Stimulated activated naive CD8-positive, alpha-beta T cell treated with anti-CD3 and anti-CD28 coated beads, Interleukin-15, Interleukin-2, amounts not matched to agents 100 ng/mL and 50 ng/mL, for 24 hours (primary cell): ENCODE results near the gene MRPS6.

Source experiments
- H3K27ac Mint-ChIP-seq: one replicate; pipeline ENCODE4 v1.8.0; 2021; ENCODE audit warnings: mild to moderate bottlenecking, mixed read lengths
- H3K27me3 Mint-ChIP-seq: one replicate; pipeline ENCODE4 v1.8.0; 2021; ENCODE audit warnings: mixed read lengths
- H3K36me3 Mint-ChIP-seq: one replicate; pipeline ENCODE4 v1.8.0; 2021; ENCODE audit warnings: low read depth, mixed read lengths
- H3K4me1 Mint-ChIP-seq: one replicate; pipeline ENCODE4 v1.8.0; 2021; ENCODE audit warnings: low read depth, mixed read lengths
- H3K4me3 Mint-ChIP-seq: one replicate; pipeline ENCODE4 v1.8.0; 2021; ENCODE audit warnings: mild to moderate bottlenecking, mixed read lengths
- H3K9me3 Mint-ChIP-seq: one replicate; pipeline ENCODE4 v1.8.0; 2021; ENCODE audit warnings: mixed read lengths

MRPS6 gene

DNA sequence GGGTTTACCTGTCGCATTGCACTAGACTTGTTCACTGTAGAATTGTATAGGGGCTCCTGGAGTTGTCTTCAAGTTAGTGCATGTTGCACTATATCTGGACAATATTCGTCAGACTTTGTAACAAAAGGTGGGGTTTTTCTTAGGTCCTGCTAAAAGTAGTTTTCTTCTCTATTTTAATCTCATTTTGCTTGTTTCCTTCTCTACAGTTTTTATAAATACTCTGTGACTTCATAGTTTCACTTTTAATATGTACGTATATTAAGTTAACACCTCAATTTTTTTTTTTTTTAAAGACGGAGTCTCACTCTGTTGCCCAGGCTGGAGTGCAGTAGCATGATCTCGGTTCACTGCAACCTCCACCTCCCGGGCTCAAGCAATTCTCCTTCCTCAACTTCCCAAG lies 26.5 kb upstream of the MRPS6 start:
- H3K27ac Mint-ChIP-seq: no peak overlapping the region
- H3K36me3 Mint-ChIP-seq: no peaks in the 10 kb centered on the region
- H3K9me3 Mint-ChIP-seq: no peaks in the 10 kb centered on the region
- no peak overlapping the region for H3K4me3 Mint-ChIP-seq
- H3K27me3 Mint-ChIP-seq: no peaks in the 10 kb centered on the region
- H3K4me1 Mint-ChIP-seq: peaks cover 19% of the 10 kb centered on the region

DNA sequence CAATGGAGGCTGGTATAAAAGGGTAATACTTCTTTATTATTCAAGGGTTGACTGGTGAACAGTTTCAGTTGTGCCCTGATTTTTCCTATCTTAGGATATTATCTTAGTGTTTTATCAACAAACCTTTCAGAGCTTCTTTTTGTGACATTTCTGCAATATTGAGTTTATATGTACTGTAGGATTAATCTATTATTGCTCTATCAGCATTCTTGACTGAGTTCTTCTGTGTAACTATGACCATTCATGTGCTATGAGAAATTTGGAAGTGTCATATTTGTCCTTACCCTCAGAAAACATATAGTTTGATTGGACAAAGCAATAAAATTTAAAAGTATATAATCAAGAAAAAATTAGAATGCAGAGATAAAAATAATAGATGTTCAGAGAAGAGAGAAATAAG lies 25.5 kb upstream of the MRPS6 start:
- H3K27ac Mint-ChIP-seq: no peak overlapping the region
- H3K9me3 Mint-ChIP-seq: no peaks in the 10 kb centered on the region
- no peak overlapping the region for H3K4me3 Mint-ChIP-seq
- H3K36me3 Mint-ChIP-seq: no peaks in the 10 kb centered on the region
- H3K27me3 Mint-ChIP-seq: no peaks in the 10 kb centered on the region
- H3K4me1 Mint-ChIP-seq: peaks cover 13% of the 10 kb centered on the region

DNA sequence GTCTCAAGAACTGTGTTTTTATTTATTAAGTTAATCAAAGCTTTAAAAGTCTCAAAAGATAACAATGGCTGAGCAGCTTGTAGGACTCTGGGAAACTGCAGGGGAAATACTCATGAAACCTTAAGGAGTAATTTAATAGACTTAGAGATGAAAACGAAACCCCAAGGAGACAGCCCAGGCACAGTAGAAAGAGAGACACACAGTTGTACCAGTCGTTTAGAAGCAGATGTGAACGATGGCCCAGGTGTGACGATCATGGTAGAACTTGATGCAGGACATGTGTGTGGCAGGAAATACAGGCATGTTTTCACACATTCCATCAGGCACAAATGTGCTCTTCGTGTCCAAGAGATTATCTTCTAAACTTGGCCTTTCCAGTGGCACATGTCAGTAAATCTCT lies 21.2 kb upstream of the MRPS6 start:
- Mint-ChIP-seq H3K4me1 (no peaks in the 10 kb centered on the region), H3K36me3 (no peaks in the 10 kb centered on the region), H3K9me3 (no peaks in the 10 kb centered on the region), H3K4me3 (no peak overlapping the region), H3K27ac (no peak overlapping the region), H3K27me3 (no peaks in the 10 kb centered on the region)

GRCh38 chr21:34054259-34054658 lies 19.1 kb upstream of the MRPS6 start:
- H3K9me3 Mint-ChIP-seq: no peaks in the 10 kb centered on the region
- no peak overlapping the region for H3K27ac Mint-ChIP-seq
- no peaks in the 10 kb centered on the region for H3K27me3 Mint-ChIP-seq
- H3K4me3 Mint-ChIP-seq: no peak overlapping the region
- no peaks in the 10 kb centered on the region for H3K4me1 Mint-ChIP-seq
- H3K36me3 Mint-ChIP-seq: no peaks in the 10 kb centered on the region

GRCh38 chr21:34055615-34056014 lies 17.8 kb upstream of the MRPS6 start:
- Mint-ChIP-seq H3K9me3 (no peaks in the 10 kb centered on the region), H3K4me3 (no peak overlapping the region), H3K27me3 (no peaks in the 10 kb centered on the region), H3K4me1 (no peaks in the 10 kb centered on the region), H3K36me3 (no peaks in the 10 kb centered on the region), H3K27ac (no peak overlapping the region)

DNA sequence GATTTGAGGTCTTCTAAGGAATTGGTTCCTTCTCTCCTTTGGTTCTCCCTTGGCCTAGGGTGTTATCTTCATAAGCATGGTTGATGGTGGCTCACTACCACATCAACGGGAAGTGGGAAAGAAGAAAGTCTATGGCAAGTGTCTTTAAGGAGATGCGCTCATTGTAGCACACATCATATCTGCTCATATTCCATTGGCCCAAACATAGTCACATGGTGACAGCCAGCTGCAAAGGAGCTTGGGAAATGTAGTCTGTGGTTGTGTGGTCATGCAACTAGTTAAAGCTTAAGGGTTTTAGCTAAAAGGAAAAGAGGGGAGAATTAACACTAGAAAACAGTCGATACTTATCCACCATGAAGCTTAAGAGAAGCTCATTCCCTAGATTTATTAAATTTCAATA lies 11.4 kb upstream of the MRPS6 start:
- H3K36me3 Mint-ChIP-seq: no peaks in the 10 kb centered on the region
- H3K27ac Mint-ChIP-seq: no peak overlapping the region
- peaks cover 8% of the 10 kb centered on the region for H3K9me3 Mint-ChIP-seq
- H3K27me3 Mint-ChIP-seq: no peaks in the 10 kb centered on the region
- no peak overlapping the region for H3K4me3 Mint-ChIP-seq
- no peaks in the 10 kb centered on the region for H3K4me1 Mint-ChIP-seq

DNA sequence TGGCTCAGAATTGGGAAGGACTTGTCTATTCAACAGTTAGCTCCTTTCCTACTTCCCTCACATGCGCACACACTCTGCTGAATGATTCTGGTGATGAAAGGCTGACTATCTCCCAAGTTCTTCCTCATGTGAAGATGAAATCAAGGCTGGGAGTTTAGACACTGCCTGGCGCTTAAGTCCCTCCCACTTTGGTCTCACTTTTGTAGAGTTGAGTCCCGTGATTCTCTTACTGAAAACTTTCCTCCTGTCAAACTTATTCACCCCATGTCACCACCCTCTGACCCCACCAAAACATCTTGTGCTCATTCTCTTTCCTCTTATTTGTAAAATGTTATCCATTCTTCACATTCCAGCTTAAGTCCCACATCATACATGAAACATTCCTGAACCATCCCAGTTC lies 8.4 kb upstream of the MRPS6 start:
- no peak overlapping the region for H3K27ac Mint-ChIP-seq
- H3K36me3 Mint-ChIP-seq: no peaks in the 10 kb centered on the region
- H3K4me1 Mint-ChIP-seq: no peaks in the 10 kb centered on the region
- H3K27me3 Mint-ChIP-seq: no peaks in the 10 kb centered on the region
- no peak overlapping the region for H3K4me3 Mint-ChIP-seq
- H3K9me3 Mint-ChIP-seq: peaks cover 8% of the 10 kb centered on the region

- Mint-ChIP-seq H3K4me1 (peaks cover 6% of the 10 kb centered on the region), H3K27ac (no peak overlapping the region), H3K27me3 (no peaks in the 10 kb centered on the region), H3K9me3 (no peaks in the 10 kb centered on the region), H3K36me3 (peaks cover 24% of the 10 kb centered on the region), H3K4me3 (peak overlapping the region; percentile 80)
Measured at GRCh38 chr21:34071683-34072082, 1.7 kb upstream of the MRPS6 start.

- H3K27me3 Mint-ChIP-seq: no peaks in the 10 kb centered on the region
- no peaks in the 10 kb centered on the region for H3K9me3 Mint-ChIP-seq
- peaks cover 6% of the 10 kb centered on the region for H3K4me1 Mint-ChIP-seq
- peak overlapping the region; percentile 80 for H3K4me3 Mint-ChIP-seq
- peaks cover 30% of the 10 kb centered on the region for H3K36me3 Mint-ChIP-seq
- peak overlapping the region; percentile 86 for H3K27ac Mint-ChIP-seq
Measured at GRCh38 chr21:34072145-34073031, 990 bp upstream of the MRPS6 start.

- H3K27me3 Mint-ChIP-seq: no peaks in the 10 kb centered on the region
- H3K36me3 Mint-ChIP-seq: peaks cover 35% of the 10 kb centered on the region
- H3K9me3 Mint-ChIP-seq: no peaks in the 10 kb centered on the region
- peaks cover 6% of the 10 kb centered on the region for H3K4me1 Mint-ChIP-seq
- peak overlapping the region; percentile 96 for H3K4me3 Mint-ChIP-seq
- peak overlapping the region; percentile 92 for H3K27ac Mint-ChIP-seq
Measured at GRCh38 chr21:34073749-34074282, 438 bp downstream of the MRPS6 start.

GRCh38 chr21:34074283-34075090 lies 1.1 kb downstream of the MRPS6 start:
- Mint-ChIP-seq H3K36me3 (peaks cover 42% of the 10 kb centered on the region), H3K27me3 (no peaks in the 10 kb centered on the region), H3K9me3 (no peaks in the 10 kb centered on the region), H3K4me3 (peak overlapping the region; percentile 96), H3K4me1 (peaks cover 6% of the 10 kb centered on the region), H3K27ac (peak overlapping the region; percentile 92)

- peaks cover 6% of the 10 kb centered on the region for H3K4me1 Mint-ChIP-seq
- H3K9me3 Mint-ChIP-seq: no peaks in the 10 kb centered on the region
- H3K27ac Mint-ChIP-seq: peak overlapping the region; percentile 92
- peaks cover 48% of the 10 kb centered on the region for H3K36me3 Mint-ChIP-seq
- no peaks in the 10 kb centered on the region for H3K27me3 Mint-ChIP-seq
- peak overlapping the region; percentile 96 for H3K4me3 Mint-ChIP-seq
Measured at GRCh38 chr21:34075091-34075425, 1.7 kb downstream of the MRPS6 start.

GRCh38 chr21:34075760-34076660 lies 2.6 kb downstream of the MRPS6 start:
- peak overlapping the region; percentile 92 for H3K27ac Mint-ChIP-seq
- H3K4me3 Mint-ChIP-seq: peak overlapping the region; percentile 96
- no peaks in the 10 kb centered on the region for H3K27me3 Mint-ChIP-seq
- H3K4me1 Mint-ChIP-seq: peaks cover 6% of the 10 kb centered on the region
- H3K36me3 Mint-ChIP-seq: peaks cover 57% of the 10 kb centered on the region
- H3K9me3 Mint-ChIP-seq: no peaks in the 10 kb centered on the region

DNA sequence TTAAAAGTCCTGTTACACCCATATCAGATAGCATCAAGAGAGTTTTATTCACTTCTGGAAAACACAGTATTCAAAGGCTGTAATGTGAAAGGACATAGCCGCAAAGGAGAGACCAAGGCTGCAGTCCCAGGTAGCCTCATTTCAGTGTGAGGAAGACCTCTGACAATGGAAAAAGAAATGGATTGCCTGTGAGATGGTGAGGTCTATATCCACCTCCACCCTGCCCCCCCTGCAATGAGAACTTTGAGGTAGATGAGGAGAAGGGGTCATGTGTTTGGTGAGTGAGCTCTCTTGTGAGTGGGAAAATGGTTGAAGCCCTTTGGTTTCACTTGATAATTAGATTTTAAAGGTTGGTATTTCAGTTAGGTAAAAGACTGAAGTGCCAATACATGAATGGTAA lies 3.5 kb downstream of the MRPS6 start:
- Mint-ChIP-seq H3K27me3 (no peaks in the 10 kb centered on the region), H3K36me3 (peaks cover 66% of the 10 kb centered on the region), H3K4me3 (peak overlapping the region; percentile 96), H3K9me3 (no peaks in the 10 kb centered on the region), H3K27ac (peak overlapping the region; percentile 92), H3K4me1 (peaks cover 6% of the 10 kb centered on the region)
